Vagina (tissue), 2 donors: Measurements from ENCODE around the gene RDH12. TPM values are rescaled to one million over a fixed set of nuclear protein-coding genes. Genes with fewer than 3 reads are reported as not detected.

ENCODE experiments used
- DNase-seq, 2 donors: peaks; one replicate each; pipeline ENCODE4 v3.0.0-alpha.2; 2017; ENCODE audit errors: extremely low spot score in 2 of 2
- H3K27ac ChIP-seq: fragments of 200-600 bp; sonication (generic); one replicate; pipeline ENCODE4 v1.5.1; 2019
- H3K27me3 ChIP-seq: fragments of 200-600 bp; sonication (generic); one replicate; pipeline ENCODE4 v1.5.1; 2019
- H3K36me3 ChIP-seq, 2 donors: fragments of 200-600 bp; sonication (generic); one replicate each; pipeline ENCODE4 v1.5.1; 2017 to 2019
- H3K4me1 ChIP-seq: fragments of 200-600 bp; sonication (generic); one replicate; pipeline ENCODE4 v1.5.1; 2019
- H3K4me3 ChIP-seq, 2 donors: fragments of 200-600 bp; sonication (generic); 1 replicate in 1 of 2; 2 replicates in 1 of 2; pipeline ENCODE4 v1.5.1; 2016 to 2019
- H3K9me3 ChIP-seq: fragments of 200-600 bp; sonication (generic); one replicate; pipeline ENCODE4 v1.5.1; 2019
- POLR2A ChIP-seq, 2 donors: fragments of 450-650 bp; IDR thresholded peaks; one replicate each; pipeline ENCODE4 v1.6.1; 2017; ENCODE audit warnings: antibody characterized with exemption in 2 of 2, mild to moderate bottlenecking in 2 of 2, moderate library complexity in 2 of 2
- POLR2AphosphoS5 ChIP-seq, 2 donors: sonication (generic); formaldehyde crosslinking; IDR thresholded peaks; one replicate each; pipeline ENCODE4 v1.9.0; 2017; ENCODE audit warnings: antibody characterized with exemption in 2 of 2, mild to moderate bottlenecking in 2 of 2, low read depth in 1 of 2; ENCODE audit not compliant: insufficient read depth in 1 of 2
- intact Hi-C: fragments of 100-400 bp; cut with DNase I; formaldehyde crosslinking; loops from one replicate; pipeline ENCODE4 v1.15.1; 2023
- total RNA-seq: library from RNA; depleted of rRNA; stranded (reverse); fragments of >200 nt; gene quantifications from one replicate; pipeline ENCODE4 v1.2.3, GENCODE V29; 2016
- TF ChIP-seq, protein P1 (sequence below), 3 experiments: fragments of 450-650 bp in 2 of 3; fragments of 200-600 bp in 1 of 3; sonication (generic) in 1 of 3; IDR thresholded peaks; one replicate each; pipeline ENCODE4 v1.5.1; 2017 to 2019; ENCODE audit warnings: antibody characterized with exemption in 3 of 3, mild to moderate bottlenecking in 2 of 3, moderate library complexity in 2 of 3

Gene RDH12
- total RNA-seq, 1 donor from 2014 or later = 15.0 TPM

GRCh38 chr14:67735336-67736147 is 33.9 kb downstream of the RDH12 start:
- no peaks in the 10 kb centered on the region for H3K9me3 ChIP-seq
- H3K36me3 ChIP-seq = no peaks in the 10 kb centered on the region
- no peak overlapping the region for H3K4me3 ChIP-seq
- TF ChIP-seq POLR2AphosphoS5 (IDR thresholded peaks at IDR 0.05; ENCODE audit: insufficient read depth in 1 of 2, low read depth in 1 of 2) (no peak), POLR2A (IDR thresholded peaks at IDR 0.05) (no peak)
- TF ChIP-seq, protein P1, sequence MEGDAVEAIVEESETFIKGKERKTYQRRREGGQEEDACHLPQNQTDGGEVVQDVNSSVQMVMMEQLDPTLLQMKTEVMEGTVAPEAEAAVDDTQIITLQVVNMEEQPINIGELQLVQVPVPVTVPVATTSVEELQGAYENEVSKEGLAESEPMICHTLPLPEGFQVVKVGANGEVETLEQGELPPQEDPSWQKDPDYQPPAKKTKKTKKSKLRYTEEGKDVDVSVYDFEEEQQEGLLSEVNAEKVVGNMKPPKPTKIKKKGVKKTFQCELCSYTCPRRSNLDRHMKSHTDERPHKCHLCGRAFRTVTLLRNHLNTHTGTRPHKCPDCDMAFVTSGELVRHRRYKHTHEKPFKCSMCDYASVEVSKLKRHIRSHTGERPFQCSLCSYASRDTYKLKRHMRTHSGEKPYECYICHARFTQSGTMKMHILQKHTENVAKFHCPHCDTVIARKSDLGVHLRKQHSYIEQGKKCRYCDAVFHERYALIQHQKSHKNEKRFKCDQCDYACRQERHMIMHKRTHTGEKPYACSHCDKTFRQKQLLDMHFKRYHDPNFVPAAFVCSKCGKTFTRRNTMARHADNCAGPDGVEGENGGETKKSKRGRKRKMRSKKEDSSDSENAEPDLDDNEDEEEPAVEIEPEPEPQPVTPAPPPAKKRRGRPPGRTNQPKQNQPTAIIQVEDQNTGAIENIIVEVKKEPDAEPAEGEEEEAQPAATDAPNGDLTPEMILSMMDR (IDR thresholded peaks at IDR 0.05) = no peak
- no peak for DNase-seq
- intact Hi-C loops = no loop called here
- H3K4me1 ChIP-seq = peaks cover 5% of the 10 kb centered on the region
- H3K27me3 ChIP-seq = no peaks in the 10 kb centered on the region
- no peak overlapping the region for H3K27ac ChIP-seq

- H3K4me1 ChIP-seq = peaks cover 5% of the 10 kb centered on the region
- DNase-seq = no peak
- intact Hi-C loops = no loop called here
- no peaks in the 10 kb centered on the region for H3K27me3 ChIP-seq
- no peaks in the 10 kb centered on the region for H3K36me3 ChIP-seq
- no peak for TF ChIP-seq POLR2AphosphoS5 (IDR thresholded peaks at IDR 0.05; ENCODE audit: insufficient read depth in 1 of 2, low read depth in 1 of 2)
- TF ChIP-seq POLR2A (IDR thresholded peaks at IDR 0.05) = no peak
- TF ChIP-seq, protein P1 (IDR thresholded peaks at IDR 0.05) = no peak
- no peak overlapping the region for H3K4me3 ChIP-seq
- no peaks in the 10 kb centered on the region for H3K9me3 ChIP-seq
- no peak overlapping the region for H3K27ac ChIP-seq
Observed at GRCh38 chr14:67736771-67737170, 35.1 kb downstream of the RDH12 start.

DNA sequence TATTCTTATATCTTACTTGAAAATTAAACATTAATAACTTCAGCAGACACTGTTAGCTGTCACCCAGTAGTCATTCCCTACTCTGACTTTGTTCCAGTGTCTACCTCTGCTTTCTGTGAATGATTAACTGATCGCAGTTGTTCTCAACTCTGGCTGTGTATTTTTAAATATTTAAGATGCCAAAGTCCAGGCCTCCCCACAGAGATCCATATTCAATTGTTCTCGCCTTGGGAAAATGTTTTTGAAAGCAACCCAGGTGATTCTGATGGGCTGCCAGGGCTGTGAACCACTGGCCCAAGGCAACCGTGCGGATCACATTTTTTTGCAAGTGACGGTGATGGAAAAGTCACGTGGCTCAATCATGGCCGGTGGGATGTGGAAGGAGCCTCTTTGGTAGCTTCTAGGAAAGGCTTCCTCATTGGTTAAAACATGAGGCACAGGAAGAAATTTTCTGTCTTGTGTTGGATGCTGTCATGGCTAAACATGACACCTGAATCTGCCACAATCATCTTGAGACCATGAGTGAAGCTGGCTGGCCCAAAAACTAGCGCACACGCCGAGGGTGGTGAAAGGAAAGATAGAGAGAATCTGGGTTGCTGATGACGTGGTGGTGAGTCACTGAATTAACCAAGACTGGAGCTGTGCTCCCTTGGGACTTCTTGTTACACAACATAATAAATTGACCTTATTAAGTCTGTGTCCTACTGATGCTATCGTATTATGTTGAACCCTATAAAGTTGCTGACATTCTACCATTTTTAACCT is 37.2 kb downstream of the RDH12 start:
- DNase-seq = peak in 1 of 2 donors; percentile 94
- H3K4me3 ChIP-seq = no peak overlapping the region
- intact Hi-C loops = no loop called here
- no peaks in the 10 kb centered on the region for H3K9me3 ChIP-seq
- TF ChIP-seq POLR2A (IDR thresholded peaks at IDR 0.05) = no peak
- TF ChIP-seq, protein P1 (IDR thresholded peaks at IDR 0.05) = no peak
- TF ChIP-seq POLR2AphosphoS5 (IDR thresholded peaks at IDR 0.05; ENCODE audit: insufficient read depth in 1 of 2, low read depth in 1 of 2) = peak; percentile 38 to 82
- H3K27ac ChIP-seq = peak overlapping the region; percentile 39
- peaks cover 5% of the 10 kb centered on the region for H3K4me1 ChIP-seq
- no peaks in the 10 kb centered on the region for H3K27me3 ChIP-seq
- no peaks in the 10 kb centered on the region for H3K36me3 ChIP-seq

DNA sequence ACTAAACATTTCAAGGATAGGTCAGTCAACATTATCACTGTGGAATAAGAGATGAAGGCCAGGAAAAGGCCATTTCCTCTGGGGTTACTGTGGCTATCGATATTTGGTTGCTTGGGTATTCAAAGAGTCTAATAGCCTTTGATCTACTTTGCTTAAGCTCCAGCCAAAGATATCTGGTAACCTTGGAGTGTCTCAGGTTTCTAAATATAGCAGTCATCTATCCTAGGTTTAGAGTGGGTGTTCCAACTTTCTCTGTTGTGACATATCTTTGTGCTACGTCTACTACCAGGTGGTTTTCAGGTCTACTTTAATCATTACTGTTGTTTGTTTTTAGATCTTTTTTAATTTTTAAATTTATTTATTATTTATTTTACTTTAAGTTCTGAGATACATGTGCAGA is 42.4 kb downstream of the RDH12 start:
- Histone ChIP-seq H3K36me3 (peaks cover 0 to 15% of the 10 kb centered on the region in 2 donors), H3K4me3 (no peak overlapping the region), H3K27me3 (no peaks in the 10 kb centered on the region), H3K4me1 (peaks cover under 1% of the 10 kb centered on the region), H3K9me3 (no peaks in the 10 kb centered on the region), H3K27ac (no peak overlapping the region)
- TF ChIP-seq POLR2A (IDR thresholded peaks at IDR 0.05) (no peak), POLR2AphosphoS5 (IDR thresholded peaks at IDR 0.05; ENCODE audit: insufficient read depth in 1 of 2, low read depth in 1 of 2) (no peak)
- TF ChIP-seq, protein P1 (IDR thresholded peaks at IDR 0.05) = no peak
- intact Hi-C loops = no loop called here
- no peak for DNase-seq
